Measurements from ENCODE around the gene HIPK2. TPM values are rescaled to one million over a fixed set of nuclear protein-coding genes. Genes with fewer than 3 reads are reported as not detected.

Gene HIPK2
- total RNA-seq, 1 experiment from 2014 or later, result 33.4 TPM

- DNase-seq, result no peak
- BruUV-seq (replicated peaks), result no TSS peak
- Mint-ChIP-seq H3K36me3 (ENCODE audit: insufficient read depth, unreplicated experiment) (peaks cover 4% of the 10 kb centered on the region), H3K9me3 (ENCODE audit: low read depth, unreplicated experiment) (no peaks in the 10 kb centered on the region), H3K27ac (ENCODE audit: unreplicated experiment) (no peak overlapping the region), H3K4me1 (ENCODE audit: low read depth, unreplicated experiment) (no peaks in the 10 kb centered on the region), H3K27me3 (ENCODE audit: unreplicated experiment) (no peaks in the 10 kb centered on the region), H3K4me3 (ENCODE audit: low read depth, unreplicated experiment) (no peak overlapping the region)
- intact Hi-C loops (cut with micrococcal nuclease; ENCODE audit: unreplicated experiment), result no loop called here
- TF ChIP-seq CTCF (IDR thresholded peaks at IDR 0.05; ENCODE audit: unreplicated experiment), result no peak
- CTCF ChIA-PET, result no interaction called here
Measured at GRCh38 chr7:139582130-139582650, 195.6 kb downstream of the HIPK2 start.

- no peaks in the 10 kb centered on the region for H3K27me3 Mint-ChIP-seq (ENCODE audit: unreplicated experiment)
- intact Hi-C loops (cut with micrococcal nuclease; ENCODE audit: unreplicated experiment), result no loop called here
- no peak for DNase-seq
- CTCF ChIA-PET, result interaction anchor here (0.9 kb wide), 1 partner anchor 18 kb away, joined by 3 read pairs; no protein-coding TSS in a partner anchor
- no peak for TF ChIP-seq CTCF (IDR thresholded peaks at IDR 0.05; ENCODE audit: unreplicated experiment)
- H3K4me3 Mint-ChIP-seq (ENCODE audit: low read depth, unreplicated experiment), result no peak overlapping the region
- no TSS peak for BruUV-seq (replicated peaks)
- H3K4me1 Mint-ChIP-seq (ENCODE audit: low read depth, unreplicated experiment), result no peaks in the 10 kb centered on the region
- H3K36me3 Mint-ChIP-seq (ENCODE audit: insufficient read depth, unreplicated experiment), result peaks cover 4% of the 10 kb centered on the region
- no peak overlapping the region for H3K27ac Mint-ChIP-seq (ENCODE audit: unreplicated experiment)
- no peaks in the 10 kb centered on the region for H3K9me3 Mint-ChIP-seq (ENCODE audit: low read depth, unreplicated experiment)
Measured at GRCh38 chr7:139580435-139580834, 197.4 kb downstream of the HIPK2 start.

GRCh38 chr7:139576179-139576973 lies 201.4 kb downstream of the HIPK2 start:
- Mint-ChIP-seq H3K9me3 (ENCODE audit: low read depth, unreplicated experiment) (no peaks in the 10 kb centered on the region), H3K27ac (ENCODE audit: unreplicated experiment) (no peak overlapping the region), H3K36me3 (ENCODE audit: insufficient read depth, unreplicated experiment) (no peaks in the 10 kb centered on the region), H3K4me3 (ENCODE audit: low read depth, unreplicated experiment) (no peak overlapping the region), H3K27me3 (ENCODE audit: unreplicated experiment) (no peaks in the 10 kb centered on the region), H3K4me1 (ENCODE audit: low read depth, unreplicated experiment) (no peaks in the 10 kb centered on the region)
- intact Hi-C loops (cut with micrococcal nuclease; ENCODE audit: unreplicated experiment), result no loop called here
- CTCF ChIA-PET, result no interaction called here
- no peak for DNase-seq
- BruUV-seq (replicated peaks), result no TSS peak
- TF ChIP-seq CTCF (IDR thresholded peaks at IDR 0.05; ENCODE audit: unreplicated experiment), result no peak

- TF ChIP-seq CTCF (IDR thresholded peaks at IDR 0.05; ENCODE audit: unreplicated experiment), result no peak
- H3K4me1 Mint-ChIP-seq (ENCODE audit: low read depth, unreplicated experiment), result no peaks in the 10 kb centered on the region
- no TSS peak for BruUV-seq (replicated peaks)
- H3K27ac Mint-ChIP-seq (ENCODE audit: unreplicated experiment), result no peak overlapping the region
- no peak for DNase-seq
- no peaks in the 10 kb centered on the region for H3K27me3 Mint-ChIP-seq (ENCODE audit: unreplicated experiment)
- no peaks in the 10 kb centered on the region for H3K9me3 Mint-ChIP-seq (ENCODE audit: low read depth, unreplicated experiment)
- H3K4me3 Mint-ChIP-seq (ENCODE audit: low read depth, unreplicated experiment), result no peak overlapping the region
- CTCF ChIA-PET, result no interaction called here
- intact Hi-C loops (cut with micrococcal nuclease; ENCODE audit: unreplicated experiment), result no loop called here
- H3K36me3 Mint-ChIP-seq (ENCODE audit: insufficient read depth, unreplicated experiment), result no peaks in the 10 kb centered on the region
Measured at GRCh38 chr7:139575338-139575680, 202.5 kb downstream of the HIPK2 start.

Measured in Calu3 (cell line).